ENCODE measurements around the gene NFXL1. TPM values are rescaled to one million over a fixed set of nuclear protein-coding genes. Genes with fewer than 3 reads are reported as not detected.

The NFXL1 gene
- total RNA-seq, 1 experiment from 2014 or later, result 15.7 TPM

DNA sequence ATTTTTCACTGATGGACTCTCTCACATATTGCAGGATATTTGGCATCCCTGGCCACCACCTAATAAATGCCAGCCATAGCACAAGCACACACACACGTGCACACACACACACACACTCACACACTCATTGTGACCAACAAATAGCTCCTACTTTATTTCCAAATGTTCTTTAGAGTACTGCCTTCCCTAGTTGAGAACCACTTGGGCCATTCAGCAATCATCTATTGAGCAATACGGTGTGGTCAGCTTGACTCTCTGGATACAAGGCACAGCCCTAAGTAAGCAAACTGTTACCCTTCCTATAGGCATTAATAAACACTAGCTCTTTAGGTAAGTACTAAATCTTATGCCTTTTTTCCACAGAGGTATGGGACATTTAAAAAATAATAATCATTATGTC lies 97.6 kb downstream of the NFXL1 start:
- no peaks in the 10 kb centered on the region for H3K9me3 ChIP-seq (ENCODE audit: insufficient read depth, low read depth)
- H3K79me2 ChIP-seq (ENCODE audit: low read depth), result no peaks in the 10 kb centered on the region
- CTCF ChIA-PET, result no interaction called here
- H2AFZ ChIP-seq, result no peak overlapping the region
- H3K9me2 ChIP-seq (ENCODE audit: insufficient read depth), result no peaks in the 10 kb centered on the region
- no TSS peak for BruUV-seq (replicated peaks)
- intact Hi-C loops (cut with micrococcal nuclease; ENCODE audit: unreplicated experiment), result no loop called here
- TF ChIP-seq, protein P1, sequence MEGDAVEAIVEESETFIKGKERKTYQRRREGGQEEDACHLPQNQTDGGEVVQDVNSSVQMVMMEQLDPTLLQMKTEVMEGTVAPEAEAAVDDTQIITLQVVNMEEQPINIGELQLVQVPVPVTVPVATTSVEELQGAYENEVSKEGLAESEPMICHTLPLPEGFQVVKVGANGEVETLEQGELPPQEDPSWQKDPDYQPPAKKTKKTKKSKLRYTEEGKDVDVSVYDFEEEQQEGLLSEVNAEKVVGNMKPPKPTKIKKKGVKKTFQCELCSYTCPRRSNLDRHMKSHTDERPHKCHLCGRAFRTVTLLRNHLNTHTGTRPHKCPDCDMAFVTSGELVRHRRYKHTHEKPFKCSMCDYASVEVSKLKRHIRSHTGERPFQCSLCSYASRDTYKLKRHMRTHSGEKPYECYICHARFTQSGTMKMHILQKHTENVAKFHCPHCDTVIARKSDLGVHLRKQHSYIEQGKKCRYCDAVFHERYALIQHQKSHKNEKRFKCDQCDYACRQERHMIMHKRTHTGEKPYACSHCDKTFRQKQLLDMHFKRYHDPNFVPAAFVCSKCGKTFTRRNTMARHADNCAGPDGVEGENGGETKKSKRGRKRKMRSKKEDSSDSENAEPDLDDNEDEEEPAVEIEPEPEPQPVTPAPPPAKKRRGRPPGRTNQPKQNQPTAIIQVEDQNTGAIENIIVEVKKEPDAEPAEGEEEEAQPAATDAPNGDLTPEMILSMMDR (conservative IDR thresholded peaks at IDR 0.05), result no peak
- no peak for TF ChIP-seq EZH2 (IDR thresholded peaks at IDR 0.05; ENCODE audit: low read depth)
- no peak overlapping the region for H3K27ac ChIP-seq
- H3K4me2 ChIP-seq, result no peak overlapping the region
- H3F3A ChIP-seq (ENCODE audit: insufficient read depth, low read depth), result no peaks in the 10 kb centered on the region
- no peaks in the 10 kb centered on the region for H3K36me3 ChIP-seq (ENCODE audit: low read depth)
- H3K4me1 ChIP-seq (replicated peaks; ENCODE audit: insufficient read depth), result no peaks in the 10 kb centered on the region
- POLR2A ChIA-PET (ENCODE audit: unreplicated experiment), result no interaction called here
- no peaks in the 10 kb centered on the region for H3K27me3 ChIP-seq (ENCODE audit: insufficient read depth, low read depth)
- DNase-seq, result no peak
- H4K20me1 ChIP-seq (ENCODE audit: insufficient read depth), result no peaks in the 10 kb centered on the region
- no peak overlapping the region for H3K4me3 ChIP-seq

DNA sequence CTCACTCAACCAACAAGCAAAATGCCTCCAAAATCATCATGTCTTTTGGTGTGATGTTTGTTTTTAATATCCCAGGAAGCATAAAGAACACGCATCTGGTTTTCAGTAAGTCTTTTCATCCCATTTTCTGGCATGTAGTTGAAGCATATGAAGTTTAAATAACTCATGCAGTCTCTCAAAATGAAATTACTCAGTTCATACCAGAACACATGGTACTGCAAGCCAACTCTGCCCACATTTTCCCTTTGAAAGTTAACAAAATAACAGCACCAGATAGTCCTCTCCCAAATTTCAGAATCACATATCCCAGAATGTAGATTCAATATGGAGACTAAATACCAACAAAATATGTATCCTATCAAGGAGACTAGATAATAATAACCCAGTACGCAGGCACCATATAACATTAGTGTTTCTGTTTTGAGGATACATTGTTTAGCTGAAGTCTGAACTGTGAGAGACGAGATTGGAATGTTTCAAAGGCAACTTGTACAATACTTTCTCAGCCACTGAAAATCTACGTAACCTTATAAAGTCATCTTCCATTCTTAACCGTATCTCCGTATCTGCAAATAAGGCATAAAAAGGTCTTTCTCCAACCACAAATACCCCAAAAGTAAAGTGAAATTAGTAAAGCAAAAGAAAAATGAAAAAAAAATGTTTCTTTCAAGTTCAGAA lies 99.6 kb downstream of the NFXL1 start:
- Histone ChIP-seq H3K9me2 (ENCODE audit: insufficient read depth) (no peaks in the 10 kb centered on the region), H2AFZ (no peak overlapping the region), H4K20me1 (ENCODE audit: insufficient read depth) (no peaks in the 10 kb centered on the region), H3K4me1 (replicated peaks; ENCODE audit: insufficient read depth) (no peaks in the 10 kb centered on the region), H3K4me2 (no peak overlapping the region), H3K27ac (no peak overlapping the region), H3K36me3 (ENCODE audit: low read depth) (no peaks in the 10 kb centered on the region), H3K79me2 (ENCODE audit: low read depth) (no peaks in the 10 kb centered on the region), H3K9me3 (ENCODE audit: insufficient read depth, low read depth) (no peaks in the 10 kb centered on the region), H3K4me3 (no peak overlapping the region), H3F3A (ENCODE audit: insufficient read depth, low read depth) (no peaks in the 10 kb centered on the region), H3K27me3 (ENCODE audit: insufficient read depth, low read depth) (no peaks in the 10 kb centered on the region)
- no TSS peak for BruUV-seq (replicated peaks)
- DNase-seq, result no peak
- TF ChIP-seq EZH2 (IDR thresholded peaks at IDR 0.05; ENCODE audit: low read depth), result no peak
- TF ChIP-seq, protein P1 (conservative IDR thresholded peaks at IDR 0.05), result no peak
- intact Hi-C loops (cut with micrococcal nuclease; ENCODE audit: unreplicated experiment), result no loop called here
- CTCF ChIA-PET, result no interaction called here
- POLR2A ChIA-PET (ENCODE audit: unreplicated experiment), result no interaction called here

DNA sequence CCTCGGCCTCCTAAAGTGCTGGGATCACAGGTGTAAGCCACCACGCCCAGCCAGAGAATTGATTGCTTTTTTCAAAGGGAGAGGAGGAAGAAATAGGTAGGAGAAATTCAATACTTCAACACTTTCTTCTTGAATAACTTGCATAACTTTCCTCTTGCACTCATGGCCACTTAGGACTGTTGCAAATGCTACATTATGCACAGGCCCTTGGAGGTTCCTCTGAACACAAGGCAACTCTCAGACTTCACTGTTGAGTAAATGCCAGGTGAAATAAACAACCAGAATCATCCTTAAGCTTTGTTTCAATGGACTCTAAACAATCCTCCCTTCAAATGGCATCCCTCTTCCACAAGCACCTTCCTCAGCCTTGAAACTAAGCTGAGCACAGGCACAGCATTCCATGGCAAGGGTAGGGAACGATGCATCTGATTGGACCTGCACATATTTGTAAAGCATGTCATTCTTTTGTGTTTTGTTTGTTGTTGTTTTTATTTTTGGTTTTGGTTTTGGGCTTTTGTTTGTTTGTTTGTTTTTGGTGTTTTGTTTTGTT lies 104.7 kb downstream of the NFXL1 start:
- Histone ChIP-seq H3K27ac (no peak overlapping the region), H3K79me2 (ENCODE audit: low read depth) (no peaks in the 10 kb centered on the region), H3K36me3 (ENCODE audit: low read depth) (no peaks in the 10 kb centered on the region), H3K9me3 (ENCODE audit: insufficient read depth, low read depth) (no peaks in the 10 kb centered on the region), H3K4me2 (no peak overlapping the region), H3K9me2 (ENCODE audit: insufficient read depth) (no peaks in the 10 kb centered on the region), H4K20me1 (ENCODE audit: insufficient read depth) (no peaks in the 10 kb centered on the region), H3F3A (ENCODE audit: insufficient read depth, low read depth) (no peaks in the 10 kb centered on the region), H3K27me3 (ENCODE audit: insufficient read depth, low read depth) (no peaks in the 10 kb centered on the region), H3K4me3 (no peak overlapping the region), H2AFZ (no peak overlapping the region), H3K4me1 (replicated peaks; ENCODE audit: insufficient read depth) (no peaks in the 10 kb centered on the region)
- ChIA-PET CTCF (no interaction called here), POLR2A (ENCODE audit: unreplicated experiment) (no interaction called here)
- no TSS peak for BruUV-seq (replicated peaks)
- TF ChIP-seq, protein P1 (conservative IDR thresholded peaks at IDR 0.05), result no peak
- TF ChIP-seq EZH2 (IDR thresholded peaks at IDR 0.05; ENCODE audit: low read depth), result no peak
- no peak for DNase-seq
- intact Hi-C loops (cut with micrococcal nuclease; ENCODE audit: unreplicated experiment), result no loop called here

Data from PC-9 (cell line).